ENCODE data around the gene FLYWCH1.
A peak's percentile ranks its signal among the peaks of the same experiment; 100 is the strongest.

The FLYWCH1 gene, protein sequence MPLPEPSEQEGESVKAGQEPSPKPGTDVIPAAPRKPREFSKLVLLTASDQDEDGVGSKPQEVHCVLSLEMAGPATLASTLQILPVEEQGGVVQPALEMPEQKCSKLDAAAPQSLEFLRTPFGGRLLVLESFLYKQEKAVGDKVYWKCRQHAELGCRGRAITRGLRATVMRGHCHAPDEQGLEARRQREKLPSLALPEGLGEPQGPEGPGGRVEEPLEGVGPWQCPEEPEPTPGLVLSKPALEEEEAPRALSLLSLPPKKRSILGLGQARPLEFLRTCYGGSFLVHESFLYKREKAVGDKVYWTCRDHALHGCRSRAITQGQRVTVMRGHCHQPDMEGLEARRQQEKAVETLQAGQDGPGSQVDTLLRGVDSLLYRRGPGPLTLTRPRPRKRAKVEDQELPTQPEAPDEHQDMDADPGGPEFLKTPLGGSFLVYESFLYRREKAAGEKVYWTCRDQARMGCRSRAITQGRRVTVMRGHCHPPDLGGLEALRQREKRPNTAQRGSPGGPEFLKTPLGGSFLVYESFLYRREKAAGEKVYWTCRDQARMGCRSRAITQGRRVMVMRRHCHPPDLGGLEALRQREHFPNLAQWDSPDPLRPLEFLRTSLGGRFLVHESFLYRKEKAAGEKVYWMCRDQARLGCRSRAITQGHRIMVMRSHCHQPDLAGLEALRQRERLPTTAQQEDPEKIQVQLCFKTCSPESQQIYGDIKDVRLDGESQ

DNA sequence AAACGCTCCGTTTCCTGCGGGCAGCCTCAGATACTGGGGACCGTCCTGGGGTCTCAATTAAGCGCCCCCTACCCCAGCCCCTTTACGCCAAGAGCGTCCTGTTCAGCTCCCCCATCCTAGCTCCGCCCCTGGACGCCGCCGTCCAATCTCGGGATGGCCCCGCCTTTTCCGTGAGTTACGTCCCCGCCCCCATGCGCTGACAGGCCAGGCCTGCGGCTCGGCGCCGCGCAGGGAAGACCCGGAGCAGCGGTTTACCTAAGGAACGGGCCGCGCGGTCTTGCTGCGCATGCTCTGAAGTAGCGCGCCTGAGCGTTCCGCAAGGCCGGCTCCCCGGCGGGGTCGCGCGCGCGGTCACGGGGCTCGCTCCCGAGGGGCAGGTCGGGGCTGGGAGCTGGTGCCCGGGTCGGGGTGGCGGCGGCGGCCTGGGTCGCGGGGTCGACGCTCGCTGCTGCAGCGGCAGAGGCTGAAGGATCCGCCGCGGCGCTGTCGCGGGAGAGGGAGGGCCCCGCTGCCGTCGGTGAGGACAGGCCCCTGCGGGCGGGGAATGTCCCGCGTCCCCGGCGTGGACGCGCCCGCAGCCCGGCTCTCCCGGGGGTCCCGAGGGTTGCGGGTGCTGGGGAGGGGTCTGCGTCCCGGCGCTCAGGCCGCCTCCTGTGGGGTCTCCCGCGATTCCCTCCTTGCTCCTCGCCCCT is at the start of gene FLYWCH1:
Gene FLYWCH1 (plus strand): TSS at position 294 of the 692 bp plus-strand sequence. CDS start 17,755 bp downstream, outside the sequence.
- peak; percentile 98 for DNase-seq (ENCODE audit: low read depth in 2 of 2)

DNA sequence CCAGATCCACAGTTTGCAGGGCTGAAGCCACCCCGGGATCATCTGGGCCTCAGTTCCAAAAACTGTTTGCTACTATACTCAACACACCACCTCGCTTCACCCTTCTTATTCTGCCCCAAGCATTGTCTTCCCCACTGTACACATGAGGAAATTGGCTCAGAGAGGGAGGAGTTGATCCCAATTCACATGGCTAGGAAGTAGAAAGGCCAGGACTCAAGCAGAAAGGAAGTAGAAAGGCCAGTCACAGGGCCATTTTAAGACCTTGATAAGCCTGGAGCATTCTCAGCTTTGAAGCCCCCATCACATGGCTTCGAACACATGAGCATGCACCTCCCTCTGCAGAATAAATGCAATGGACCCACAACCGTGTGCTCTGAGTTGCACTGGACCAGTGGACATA is 46.1 kb upstream of the FLYWCH1 start:
- no peak for DNase-seq (ENCODE audit: low read depth in 2 of 2)

DNA sequence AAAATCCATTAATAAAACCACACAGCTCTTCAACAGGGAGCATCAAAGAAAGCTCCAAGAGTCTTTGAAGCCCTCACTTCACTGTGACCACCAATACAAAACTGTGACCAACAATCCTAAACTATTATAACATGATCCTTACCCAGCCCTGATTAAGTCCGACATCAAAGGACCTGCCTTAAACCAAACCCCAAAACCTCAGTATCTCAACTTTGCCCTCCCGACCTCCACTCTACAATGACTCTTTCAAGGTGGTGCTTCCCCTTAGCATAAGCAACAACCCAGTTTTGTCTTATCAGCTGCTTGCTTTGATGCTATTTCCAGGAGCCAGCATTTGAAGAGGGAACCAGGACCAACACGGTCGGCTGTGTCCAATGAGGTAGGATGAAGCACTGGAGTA is 45.3 kb upstream of the FLYWCH1 start:
- DNase-seq (ENCODE audit: low read depth in 2 of 2), result no peak

DNA sequence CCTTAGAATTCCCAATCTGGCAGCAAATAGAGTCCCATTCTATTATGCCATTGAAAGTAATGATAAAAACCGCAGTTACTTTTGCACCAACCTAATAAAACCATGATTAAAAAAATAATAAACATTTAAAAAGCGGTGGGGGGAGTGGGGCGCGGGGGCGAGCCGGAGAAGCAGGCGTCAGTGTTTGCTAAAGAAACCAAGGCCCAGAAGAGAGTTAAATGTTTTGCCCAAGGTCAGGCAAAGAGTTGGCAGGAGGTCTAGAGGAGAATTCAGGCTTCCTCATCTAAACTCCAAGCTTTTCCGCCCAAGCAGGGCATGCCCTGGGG is 44.1 kb upstream of the FLYWCH1 start:
- no peak for DNase-seq (ENCODE audit: low read depth in 2 of 2)

DNA sequence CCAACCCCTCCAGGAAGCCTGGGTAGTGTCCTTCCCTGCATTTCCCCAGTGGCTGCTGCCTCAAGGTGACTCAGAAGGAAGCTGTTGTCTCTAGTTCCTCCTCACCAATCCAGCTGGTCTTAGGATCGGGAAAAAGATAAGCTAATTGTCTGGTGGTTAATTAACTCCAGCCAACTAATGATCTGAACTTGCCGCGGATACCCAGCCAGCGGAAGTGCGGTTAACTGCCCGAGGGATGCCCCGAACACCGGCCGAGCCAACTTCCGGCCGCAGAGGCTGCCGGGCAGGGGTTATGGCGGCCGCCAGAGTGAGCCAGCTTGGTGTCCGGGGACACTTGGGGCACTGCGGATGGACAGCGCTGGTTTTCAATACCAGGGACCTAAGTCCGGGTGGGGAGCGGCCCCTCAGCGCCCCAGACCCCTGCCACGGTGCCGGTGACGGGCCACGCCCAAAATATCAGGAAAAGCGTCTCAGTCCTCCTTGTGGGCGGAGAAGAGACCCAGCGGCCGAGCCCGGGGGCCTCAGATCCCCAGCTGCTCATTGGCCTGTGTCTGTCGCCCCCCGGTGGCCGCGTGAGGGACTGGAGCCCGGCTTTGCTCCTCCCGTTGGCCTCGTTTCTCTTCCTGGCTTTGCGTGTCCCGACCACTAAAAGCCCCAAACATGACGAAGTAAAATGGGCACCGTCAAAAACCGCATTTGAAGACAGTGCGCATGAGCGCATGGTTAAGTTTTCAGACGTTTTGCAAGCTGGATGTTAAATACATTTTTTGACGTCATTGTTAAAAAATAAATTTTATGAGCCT is 43.5 kb upstream of the FLYWCH1 start:
- DNase-seq (ENCODE audit: low read depth in 2 of 2), result peak; percentile 94

DNA sequence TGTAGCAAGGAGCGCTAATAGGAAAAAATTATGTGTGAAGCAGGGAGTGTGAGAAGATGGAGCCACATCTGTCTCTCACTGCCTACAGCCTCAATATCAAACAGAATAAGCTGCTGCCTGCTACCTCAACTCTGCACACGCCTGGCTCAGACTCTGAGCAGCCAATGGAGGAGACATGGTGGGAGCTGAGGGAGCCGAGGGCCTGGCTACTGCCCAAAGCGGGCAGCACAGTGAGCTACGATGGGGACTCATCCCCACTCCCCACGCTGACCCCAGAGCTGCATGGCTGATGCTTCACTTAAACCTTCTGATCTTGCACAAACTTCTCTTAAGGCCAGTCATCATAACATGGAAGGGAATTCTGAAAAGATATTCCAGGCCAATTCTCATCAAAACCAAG is 39.8 kb upstream of the FLYWCH1 start:
- DNase-seq (ENCODE audit: low read depth in 2 of 2), result no peak

DNA sequence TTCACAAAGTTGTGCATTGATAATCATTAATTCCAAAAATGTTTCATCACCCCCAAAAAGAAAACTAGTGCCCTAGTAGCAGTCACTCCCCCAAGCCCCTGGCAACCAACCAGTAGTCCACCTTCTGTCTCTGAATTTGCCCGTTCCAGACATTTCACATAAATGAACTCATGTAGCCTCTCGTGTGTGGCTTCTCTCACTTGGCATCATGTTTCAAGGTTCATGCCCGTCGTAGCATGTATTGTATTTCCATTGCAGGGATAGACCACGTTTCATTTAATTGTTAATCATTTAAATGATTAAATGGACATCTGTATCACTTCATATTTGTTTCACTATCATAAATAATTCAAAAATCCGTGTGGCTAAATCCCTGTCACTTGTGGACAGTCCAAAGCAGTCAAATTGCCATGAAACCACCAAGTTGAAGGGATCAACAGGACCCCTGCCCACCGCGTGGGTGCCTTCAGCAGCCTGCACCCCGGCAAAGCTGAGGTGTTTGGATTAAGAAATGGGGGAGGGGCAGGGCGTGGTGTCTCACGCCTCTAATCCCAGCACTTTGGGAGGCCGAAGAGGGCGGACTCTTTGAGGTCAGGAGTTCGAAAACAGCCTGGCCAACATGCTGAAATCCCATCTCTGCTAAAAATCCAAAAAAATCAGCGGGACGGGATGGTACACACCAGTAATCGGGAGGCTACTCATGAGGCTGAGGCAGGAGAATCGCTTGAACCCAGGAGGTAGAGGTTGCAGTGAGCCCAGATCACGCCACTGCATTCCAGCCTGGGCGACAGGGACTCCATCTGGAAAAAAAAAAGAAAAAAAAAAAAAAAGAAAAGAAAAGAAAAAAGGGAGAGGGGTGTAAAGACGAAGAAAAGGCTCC is 37.5 kb upstream of the FLYWCH1 start:
- DNase-seq (ENCODE audit: low read depth in 2 of 2), result no peak

DNA sequence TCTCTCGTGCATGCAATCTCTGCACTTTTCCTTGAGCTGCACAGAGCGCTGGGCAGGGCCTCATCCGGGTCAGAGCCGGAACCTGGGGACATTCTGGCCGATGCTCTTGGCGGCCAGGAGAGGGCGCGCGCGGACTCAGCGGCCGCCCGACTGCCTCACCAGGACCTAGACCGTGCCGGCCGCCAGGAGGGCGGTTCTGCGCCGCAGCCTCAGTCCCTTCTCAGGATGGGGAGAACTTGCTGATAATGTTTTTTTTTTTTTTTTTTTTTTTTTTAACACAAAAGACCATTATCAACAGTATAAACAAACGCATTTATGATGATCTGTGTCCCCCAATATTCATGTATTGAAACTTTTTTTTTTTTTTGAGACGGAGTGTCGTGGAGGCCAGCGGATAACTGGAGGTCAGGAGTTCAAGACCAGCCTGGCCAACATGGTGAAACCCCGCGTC is 36.8 kb upstream of the FLYWCH1 start:
- DNase-seq (ENCODE audit: low read depth in 2 of 2), result peak; percentile 63 to 70

DNA sequence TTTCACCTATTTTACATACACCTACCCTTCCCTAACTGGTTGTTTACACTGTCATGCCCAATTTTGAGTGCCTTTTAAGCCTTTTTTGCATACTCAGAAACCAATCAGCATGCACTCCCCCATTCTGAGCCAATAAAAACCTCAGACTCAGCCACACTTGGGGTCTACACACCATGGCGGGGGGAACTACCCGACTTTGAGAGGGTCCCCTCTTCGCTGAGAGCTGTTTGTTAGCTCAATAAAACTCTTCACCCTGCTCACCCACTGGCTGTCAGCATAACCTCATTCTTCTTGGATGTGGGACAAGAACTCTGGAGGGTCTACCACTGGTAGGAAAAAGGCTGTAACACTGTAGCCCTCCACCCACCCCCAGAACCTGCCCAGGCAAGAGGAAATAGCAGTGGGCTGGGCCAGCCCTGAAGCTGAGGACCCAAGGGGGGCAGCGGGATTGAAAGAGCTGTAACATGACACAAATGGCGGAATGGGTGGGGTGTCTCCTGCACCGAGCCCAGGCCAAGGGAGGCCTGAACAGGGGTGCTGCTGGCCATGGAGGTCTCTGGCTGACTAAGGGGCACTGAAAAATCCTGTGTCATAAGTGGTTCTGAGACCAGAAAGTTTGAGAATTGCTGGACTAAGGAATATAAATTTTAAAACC is 31.8 kb upstream of the FLYWCH1 start:
- DNase-seq (ENCODE audit: low read depth in 2 of 2), result no peak

DNA sequence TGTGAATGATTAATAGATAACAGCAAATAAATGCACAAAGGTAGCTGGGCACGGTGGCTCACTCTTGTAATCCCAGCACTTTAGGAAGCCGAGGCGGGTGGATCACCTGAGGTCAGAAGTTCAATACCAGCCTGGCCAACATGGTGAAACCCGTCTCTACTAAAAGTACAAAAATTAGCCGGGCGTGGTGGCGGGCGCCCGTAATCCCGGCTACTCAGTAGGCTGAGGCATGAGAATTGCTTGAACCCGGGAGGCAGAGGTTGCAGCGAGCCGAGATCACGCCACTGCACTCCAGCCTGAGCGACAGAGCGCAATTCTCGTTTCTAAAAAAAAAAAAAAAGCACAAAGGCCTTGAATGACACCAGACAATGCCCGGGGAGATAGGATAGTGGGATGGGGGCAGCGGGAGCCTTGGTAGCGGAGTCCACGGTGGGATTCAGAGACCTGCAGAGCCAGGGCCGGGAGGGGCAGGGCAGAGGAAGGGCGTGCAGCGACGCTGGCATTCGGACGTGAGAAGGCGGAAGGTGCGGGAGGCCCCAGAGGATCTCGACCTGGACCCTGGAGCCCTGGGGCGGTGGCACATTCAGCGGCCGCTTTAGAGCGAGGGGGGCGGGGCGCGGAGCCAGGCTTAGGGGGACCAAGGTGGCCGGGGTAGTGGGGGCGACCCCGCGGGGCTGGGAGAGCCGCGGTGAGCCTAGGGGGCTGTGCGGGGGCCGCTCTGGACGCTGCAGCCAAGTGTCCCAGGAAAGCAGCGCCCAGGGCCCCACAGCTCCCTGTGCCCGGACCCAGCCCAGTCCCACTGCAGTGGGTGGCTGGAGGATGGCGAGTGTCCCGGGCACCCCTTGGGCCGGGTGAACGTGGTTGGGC is 29.7 kb upstream of the FLYWCH1 start:
- DNase-seq (ENCODE audit: low read depth in 2 of 2), result no peak

DNA sequence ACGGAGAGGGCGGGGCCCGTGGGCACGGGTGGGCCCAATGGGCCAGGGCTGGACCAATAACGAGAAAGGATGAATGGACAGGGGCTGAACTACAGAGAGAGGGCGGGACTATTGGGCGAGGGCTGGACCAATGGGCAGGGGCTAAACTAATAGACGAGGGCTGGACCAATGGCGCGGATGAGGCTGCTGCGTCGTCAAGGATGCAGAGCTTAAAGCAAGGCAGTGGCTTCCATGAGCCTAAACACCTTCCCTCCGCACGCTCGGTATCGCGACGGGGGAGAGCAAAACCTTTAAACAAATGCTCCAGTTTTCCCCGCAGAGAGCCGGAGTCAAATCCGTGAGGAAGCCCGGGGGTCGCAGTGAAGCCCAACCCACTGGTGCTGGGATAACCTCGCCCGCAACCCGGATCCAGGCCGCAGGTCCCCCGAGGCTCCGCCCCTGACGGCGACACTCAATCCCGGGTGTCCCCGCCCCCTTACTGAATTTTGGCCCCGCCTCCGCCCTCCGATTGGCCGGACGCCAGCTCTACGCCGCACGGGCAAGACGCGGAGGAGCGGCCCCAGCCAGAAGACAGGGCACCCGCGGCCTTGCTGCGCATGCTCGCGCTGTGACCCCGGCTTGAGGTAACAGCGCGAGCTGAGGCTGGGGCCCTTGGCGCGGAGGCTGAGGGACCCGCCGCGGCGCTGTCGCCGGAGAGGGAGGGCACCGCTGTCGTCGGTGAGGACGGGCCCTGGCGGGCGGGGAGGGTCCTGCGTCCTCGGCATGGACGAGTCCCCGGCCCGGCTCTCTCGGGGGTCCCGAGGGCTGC is 28.9 kb upstream of the FLYWCH1 start, which contains the start of gene FLYWCH2:
Gene FLYWCH2 (plus strand): TSS at position 566 of the 808 bp plus-strand sequence. CDS start 13,235 bp downstream, outside the sequence.
- DNase-seq (ENCODE audit: low read depth in 2 of 2), result peak; percentile 98 to 99

DNA sequence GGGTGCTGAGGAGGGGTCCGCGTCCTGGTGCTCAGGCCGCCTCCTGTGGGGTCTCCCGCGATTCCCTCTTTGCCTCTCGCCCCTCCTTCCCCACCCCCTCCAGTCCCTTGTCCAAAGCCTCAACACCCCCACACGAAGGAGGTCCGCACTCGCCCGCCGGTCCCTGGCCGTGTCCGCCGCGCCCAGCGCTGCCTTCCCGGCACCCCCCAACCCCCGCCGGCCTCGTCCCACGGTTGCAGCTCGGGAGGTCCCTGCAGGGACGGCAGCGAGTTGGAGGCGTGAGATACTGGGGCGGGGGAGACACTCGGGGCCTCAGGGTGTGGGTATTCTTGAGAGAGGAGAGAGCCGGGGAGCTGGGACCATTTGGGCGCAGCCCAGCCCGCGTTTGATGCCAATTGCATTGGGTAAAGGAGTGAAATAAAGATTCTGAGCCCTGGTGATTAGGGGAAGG is 28.2 kb upstream of the FLYWCH1 start:
- peak in 1 of 2 donors; percentile 2 for DNase-seq (ENCODE audit: low read depth in 2 of 2)

DNA sequence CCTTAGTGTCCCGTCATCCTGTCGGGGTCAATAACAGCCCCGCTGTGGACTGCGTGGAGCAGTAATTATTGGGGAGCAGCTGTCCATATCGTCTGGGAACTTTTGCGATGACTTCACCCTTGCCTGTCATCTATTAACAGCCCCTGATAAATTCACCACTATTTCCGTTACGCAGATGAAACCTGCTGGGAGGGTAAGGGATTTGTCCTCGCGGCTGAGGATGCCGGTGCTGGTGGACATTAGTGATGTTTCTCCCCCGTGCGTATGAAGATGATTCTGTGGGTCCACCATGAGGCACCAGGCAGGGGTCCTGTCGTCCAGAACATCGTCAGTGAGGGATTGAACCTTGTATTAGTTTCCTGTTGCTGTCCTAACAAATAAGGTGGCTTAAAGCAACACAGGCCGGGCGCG is 27.7 kb upstream of the FLYWCH1 start:
- no peak for DNase-seq (ENCODE audit: low read depth in 2 of 2)

DNA sequence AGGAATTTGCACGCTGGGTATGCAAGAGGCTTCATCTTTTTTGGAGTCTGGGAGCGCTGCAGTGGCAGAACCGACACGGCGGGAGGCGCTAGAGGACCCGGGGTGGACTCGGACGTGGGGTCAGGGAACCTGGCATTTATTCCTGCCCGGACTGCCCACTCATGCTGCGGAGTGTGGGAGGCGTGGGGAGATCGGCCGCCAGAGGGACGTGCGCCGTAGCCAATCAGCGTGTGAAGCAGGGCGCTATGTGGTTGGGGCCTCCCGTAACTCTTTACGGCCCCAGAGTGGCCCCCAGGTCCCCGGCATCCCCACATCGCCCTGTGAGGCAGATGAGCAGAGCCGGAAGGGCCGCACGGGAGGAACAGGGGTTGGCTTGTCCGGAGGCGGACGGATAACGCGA is 17.5 kb upstream of the FLYWCH1 start:
- no peak for DNase-seq (ENCODE audit: low read depth in 2 of 2)

DNA sequence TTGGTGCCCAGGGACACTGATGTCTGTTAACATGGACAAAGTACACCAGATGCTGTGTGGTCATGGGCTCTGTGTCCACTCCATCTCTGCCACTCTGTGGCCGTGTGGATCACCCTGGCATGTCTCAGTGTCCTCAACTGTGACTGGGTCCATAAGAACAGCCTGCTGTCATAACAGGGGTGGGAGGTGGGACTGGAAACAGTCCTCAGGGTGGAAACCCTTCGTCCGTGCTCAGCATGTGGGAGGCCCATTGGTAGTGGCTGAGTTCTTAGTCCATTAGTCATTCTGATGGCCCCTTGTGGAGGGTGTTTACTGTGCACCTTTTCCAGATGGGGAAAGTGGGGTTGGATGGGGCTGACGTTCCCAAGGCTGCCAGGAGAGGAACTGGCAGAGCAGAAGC is 15.9 kb upstream of the FLYWCH1 start:
- no peak for DNase-seq (ENCODE audit: low read depth in 2 of 2)

DNA sequence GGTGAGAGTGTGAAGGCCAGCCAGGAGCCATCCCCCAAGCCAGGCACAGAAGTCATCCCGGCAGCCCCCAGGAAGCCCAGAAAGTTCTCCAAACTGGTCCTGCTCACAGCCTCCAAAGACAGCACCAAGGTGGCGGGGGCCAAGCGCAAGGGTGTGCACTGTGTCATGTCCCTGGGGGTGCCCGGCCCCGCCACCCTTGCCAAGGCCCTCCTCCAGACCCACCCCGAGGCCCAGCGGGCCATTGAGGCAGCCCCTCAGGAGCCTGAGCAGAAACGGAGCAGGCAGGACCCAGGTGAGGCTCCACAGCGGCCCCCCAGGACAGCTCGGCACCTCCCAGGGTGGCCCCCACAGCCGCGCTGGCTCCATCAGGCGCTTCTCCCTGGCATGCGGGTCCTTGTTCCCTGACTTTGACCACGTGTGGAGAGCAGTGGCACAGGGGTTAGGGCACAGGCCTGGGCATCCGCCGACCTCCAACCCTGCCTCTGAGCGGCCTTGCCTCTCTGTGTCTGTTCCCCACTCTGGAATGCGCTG is 15.2 kb upstream of the FLYWCH1 start:
- DNase-seq (ENCODE audit: low read depth in 2 of 2), result no peak

DNA sequence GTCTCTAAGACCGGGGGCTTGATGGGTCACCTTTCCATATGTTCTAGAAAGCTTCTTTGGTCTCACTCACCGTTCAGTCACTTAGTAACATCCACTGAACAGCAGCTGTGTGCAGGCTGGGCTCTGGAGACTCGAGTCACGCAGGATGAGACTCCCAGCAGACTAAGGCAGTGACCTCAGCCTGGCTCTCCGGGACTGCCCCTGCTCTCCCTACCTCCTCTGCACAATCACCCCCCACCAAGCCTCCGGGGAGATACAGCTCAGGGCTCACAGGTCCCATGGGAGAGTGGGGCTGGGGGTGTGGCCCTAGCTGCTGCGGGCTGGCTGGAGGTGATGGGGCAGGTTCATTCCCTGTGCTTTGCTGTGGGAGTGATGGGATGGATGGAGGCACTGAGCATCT is 14.6 kb upstream of the FLYWCH1 start:
- no peak for DNase-seq (ENCODE audit: low read depth in 2 of 2)
